PC-3 (cell line): ENCODE measurements around the gene C16orf54.

Experiments
- EZH2 ChIP-seq: fragments of 300-600 bp; sonication (generic); IDR thresholded peaks from one replicate; pipeline ENCODE4 v1.6.1; 2017; ENCODE audit warnings: antibody characterized with exemption, mild to moderate bottlenecking, low read length; ENCODE audit not compliant: unreplicated experiment
- TF ChIP-seq, protein P1 (sequence below): fragments of 300-600 bp; sonication (generic); conservative IDR thresholded peaks from 2 replicates; pipeline ENCODE4 v1.5.1; 2017; ENCODE audit warnings: antibody characterized with exemption, low read depth, mild to moderate bottlenecking, low read length

DNA sequence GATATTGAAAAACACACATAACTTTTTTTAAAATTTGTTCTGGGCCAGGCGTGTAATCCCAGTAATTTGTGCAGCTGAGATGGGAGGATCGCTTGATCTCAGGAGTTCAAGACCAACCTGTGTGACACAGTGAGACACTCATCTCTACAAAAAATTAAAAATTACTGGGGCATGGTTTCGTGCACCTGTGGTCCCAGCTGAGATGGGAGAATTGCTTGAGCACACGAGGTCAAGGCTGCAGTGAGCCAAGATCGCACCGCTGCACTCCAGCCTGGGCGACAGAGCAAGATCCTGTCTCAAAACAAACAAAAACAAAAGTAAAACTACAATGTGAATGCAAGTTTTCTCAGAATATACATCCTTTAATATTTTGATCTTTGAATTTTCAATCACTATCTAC, 15.1 kb downstream of the C16orf54 start:
- TF ChIP-seq, protein P1, sequence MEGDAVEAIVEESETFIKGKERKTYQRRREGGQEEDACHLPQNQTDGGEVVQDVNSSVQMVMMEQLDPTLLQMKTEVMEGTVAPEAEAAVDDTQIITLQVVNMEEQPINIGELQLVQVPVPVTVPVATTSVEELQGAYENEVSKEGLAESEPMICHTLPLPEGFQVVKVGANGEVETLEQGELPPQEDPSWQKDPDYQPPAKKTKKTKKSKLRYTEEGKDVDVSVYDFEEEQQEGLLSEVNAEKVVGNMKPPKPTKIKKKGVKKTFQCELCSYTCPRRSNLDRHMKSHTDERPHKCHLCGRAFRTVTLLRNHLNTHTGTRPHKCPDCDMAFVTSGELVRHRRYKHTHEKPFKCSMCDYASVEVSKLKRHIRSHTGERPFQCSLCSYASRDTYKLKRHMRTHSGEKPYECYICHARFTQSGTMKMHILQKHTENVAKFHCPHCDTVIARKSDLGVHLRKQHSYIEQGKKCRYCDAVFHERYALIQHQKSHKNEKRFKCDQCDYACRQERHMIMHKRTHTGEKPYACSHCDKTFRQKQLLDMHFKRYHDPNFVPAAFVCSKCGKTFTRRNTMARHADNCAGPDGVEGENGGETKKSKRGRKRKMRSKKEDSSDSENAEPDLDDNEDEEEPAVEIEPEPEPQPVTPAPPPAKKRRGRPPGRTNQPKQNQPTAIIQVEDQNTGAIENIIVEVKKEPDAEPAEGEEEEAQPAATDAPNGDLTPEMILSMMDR = no peak
- TF ChIP-seq EZH2 = no peak
